Measurements from ENCODE around the gene AIG1. TPM values are rescaled to one million over a fixed set of nuclear protein-coding genes. Genes with fewer than 3 reads are reported as not detected.

The AIG1 gene
- total RNA-seq, 1 donor from 2014 or later = 37.1 TPM

DNA sequence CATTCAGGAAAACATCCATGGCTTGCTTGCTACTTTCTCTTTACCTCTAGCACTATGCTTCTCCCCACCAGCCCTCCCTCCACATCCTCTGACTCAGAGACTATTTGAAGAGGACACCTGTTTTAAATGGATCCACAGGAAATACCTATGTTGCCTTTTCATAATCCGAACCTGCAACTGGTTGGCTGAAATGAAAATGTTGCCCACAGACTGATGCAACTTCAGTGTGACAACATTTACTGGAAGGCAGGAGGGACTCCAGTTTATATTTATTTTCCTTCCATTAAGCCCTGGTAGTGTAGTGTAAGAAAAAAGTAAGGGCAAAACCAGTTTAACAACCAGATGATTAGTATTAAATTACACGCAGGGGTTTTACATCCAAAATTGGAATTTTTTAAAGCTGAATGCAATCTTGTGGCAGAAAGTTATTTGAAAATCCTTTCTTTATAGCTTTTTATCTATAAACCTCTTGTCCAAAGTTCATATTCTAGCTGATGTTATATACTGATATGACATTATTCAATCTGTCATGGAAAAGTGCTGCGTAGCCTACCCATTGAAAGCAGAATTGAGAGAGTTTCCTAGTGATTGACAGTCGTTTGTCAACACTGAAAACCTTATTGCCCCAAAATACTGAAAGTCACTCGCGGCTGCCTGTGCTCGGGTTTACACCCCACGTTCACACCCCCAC lies 881 bp upstream of the AIG1 start:
- H3K9me3 ChIP-seq (ENCODE audit: low read depth) = no peaks in the 10 kb centered on the region
- H3K4me3 ChIP-seq = peak overlapping the region; percentile 71
- peak overlapping the region; percentile 94 for H2AFZ ChIP-seq (replicated peaks)
- no peaks in the 10 kb centered on the region for H3K36me3 Mint-ChIP-seq
- H3K4me3 Mint-ChIP-seq = peak overlapping the region; percentile 96
- H3K36me3 ChIP-seq = no peaks in the 10 kb centered on the region
- peaks cover 6% of the 10 kb centered on the region for H3F3A ChIP-seq (ENCODE audit: low read depth)
- H3K79me2 ChIP-seq (ENCODE audit: low read depth) = no peaks in the 10 kb centered on the region
- TF ChIP-seq CTCF (IDR thresholded peaks at IDR 0.05) (no peak), EZH2 (IDR thresholded peaks at IDR 0.05) (no peak), EZH2phosphoT487 (IDR thresholded peaks at IDR 0.05) (no peak)
- no peaks in the 10 kb centered on the region for H4K20me1 ChIP-seq (ENCODE audit: low read depth)
- H3K27ac ChIP-seq = no peak overlapping the region
- H3K27ac Mint-ChIP-seq = peak overlapping the region; percentile 88
- peaks cover 4% of the 10 kb centered on the region for H3K27me3 Mint-ChIP-seq (ENCODE audit: insufficient read depth, low read depth)
- H3K9me3 Mint-ChIP-seq = no peaks in the 10 kb centered on the region
- peak overlapping the region; percentile 47 for H3K9ac ChIP-seq
- H3K4me1 ChIP-seq = peaks cover 4% of the 10 kb centered on the region
- peaks cover 25% of the 10 kb centered on the region for H3K4me1 Mint-ChIP-seq
- DNase-seq (ENCODE audit: low spot score) = no peak
- no peaks in the 10 kb centered on the region for H3K27me3 ChIP-seq
- peak overlapping the region; percentile 73 for H3K4me2 ChIP-seq

DNA sequence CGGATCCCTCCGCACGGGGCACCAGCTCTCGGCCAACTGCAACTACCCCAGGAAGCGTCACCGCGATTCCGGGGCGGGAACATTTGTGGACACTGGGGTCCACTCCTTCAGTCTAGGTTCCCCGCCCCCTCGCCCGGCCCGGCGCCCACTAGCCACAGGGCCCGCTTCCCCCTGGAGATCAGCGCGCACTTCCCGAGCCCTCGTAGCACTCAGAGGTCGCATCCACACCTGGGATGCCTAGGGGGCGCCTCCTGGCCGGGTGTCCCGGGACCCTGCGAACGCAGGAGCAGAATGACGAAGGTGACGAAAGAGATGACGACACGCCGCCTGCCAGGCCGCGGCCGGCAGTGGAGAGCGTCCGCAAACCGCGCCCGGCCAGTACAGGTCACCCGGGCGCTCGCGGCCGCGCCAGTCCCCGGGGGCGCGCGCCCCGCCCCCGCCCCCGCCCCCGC lies 309 bp upstream of the AIG1 start:
- H3K27me3 Mint-ChIP-seq (ENCODE audit: insufficient read depth, low read depth) = peaks cover 4% of the 10 kb centered on the region
- H3K27me3 ChIP-seq = no peaks in the 10 kb centered on the region
- H3K36me3 ChIP-seq = no peaks in the 10 kb centered on the region
- H3K27ac ChIP-seq = no peak overlapping the region
- TF ChIP-seq EZH2 (IDR thresholded peaks at IDR 0.05) (no peak), CTCF (IDR thresholded peaks at IDR 0.05) (peak; percentile 45)
- no peaks in the 10 kb centered on the region for H3K9me3 ChIP-seq (ENCODE audit: low read depth)
- peak; percentile 93 for DNase-seq (ENCODE audit: low spot score)
- H3K27ac Mint-ChIP-seq = peak overlapping the region; percentile 88
- H4K20me1 ChIP-seq (ENCODE audit: low read depth) = no peaks in the 10 kb centered on the region
- peak overlapping the region; percentile 71 for H3K4me3 ChIP-seq
- H3K4me1 Mint-ChIP-seq = peaks cover 25% of the 10 kb centered on the region
- H3K9me3 Mint-ChIP-seq = no peaks in the 10 kb centered on the region
- peaks cover 4% of the 10 kb centered on the region for H3K4me1 ChIP-seq
- peak overlapping the region; percentile 94 for H2AFZ ChIP-seq (replicated peaks)
- peaks cover 6% of the 10 kb centered on the region for H3F3A ChIP-seq (ENCODE audit: low read depth)
- peak overlapping the region; percentile 96 for H3K4me3 Mint-ChIP-seq
- no peaks in the 10 kb centered on the region for H3K79me2 ChIP-seq (ENCODE audit: low read depth)
- no peaks in the 10 kb centered on the region for H3K36me3 Mint-ChIP-seq
- peak overlapping the region; percentile 73 for H3K4me2 ChIP-seq
- H3K9ac ChIP-seq = peak overlapping the region; percentile 47

- Histone ChIP-seq H3F3A (ENCODE audit: low read depth) (peaks cover 6% of the 10 kb centered on the region), H3K9me3 (ENCODE audit: low read depth) (no peaks in the 10 kb centered on the region), H4K20me1 (ENCODE audit: low read depth) (no peaks in the 10 kb centered on the region), H3K36me3 (no peaks in the 10 kb centered on the region), H3K79me2 (ENCODE audit: low read depth) (no peaks in the 10 kb centered on the region), H3K27me3 (no peaks in the 10 kb centered on the region), H3K4me3 (peak overlapping the region; percentile 71), H3K4me1 (peaks cover 4% of the 10 kb centered on the region), H2AFZ (replicated peaks) (peak overlapping the region; percentile 86), H3K27ac (no peak overlapping the region), H3K9ac (no peak overlapping the region), H3K4me2 (peak overlapping the region; percentile 90)
- TF ChIP-seq CTCF (IDR thresholded peaks at IDR 0.05) (no peak), EZH2 (IDR thresholded peaks at IDR 0.05) (no peak), EZH2phosphoT487 (IDR thresholded peaks at IDR 0.05) (no peak)
- no peak for DNase-seq (ENCODE audit: low spot score)
- H3K27ac Mint-ChIP-seq = no peak overlapping the region
- H3K9me3 Mint-ChIP-seq = no peaks in the 10 kb centered on the region
- peaks cover 4% of the 10 kb centered on the region for H3K27me3 Mint-ChIP-seq (ENCODE audit: insufficient read depth, low read depth)
- H3K4me1 Mint-ChIP-seq = peaks cover 25% of the 10 kb centered on the region
- H3K4me3 Mint-ChIP-seq = peak overlapping the region; percentile 89
- no peaks in the 10 kb centered on the region for H3K36me3 Mint-ChIP-seq
Observed at GRCh38 chr6:143061597-143062385, 1.1 kb downstream of the AIG1 start.
